Activated CD4-positive, alpha-beta T cell treated with anti-CD3 and anti-CD28 coated beads, Interleukin-2, amount 50 U/mL, for 4 hours (primary cell): Measurements from ENCODE around the gene MUC5B.
"Not testable (repeated sequence)": the region's sequence is repeated elsewhere in the genome, so short reads cannot be mapped to it uniquely, and the experiment has no call there.

Source experiments
- DNase-seq, 2 experiments: peaks; one replicate each; pipeline ENCODE4 v3.0.0-alpha.2; 2020

Gene MUC5B

GRCh38 chr11:1222491-1223345, at the start of gene MUC5B:
TSS of gene MUC5B (plus strand) at chr11:1223066. CDS start at chr11:1223124, 58 bp downstream.
- DNase-seq = no peak

- not testable (repeated sequence) for DNase-seq
These were observed 49.5 kb upstream of the MUC5B start for GRCh38 chr11:1173396-1173795.

- no peak for DNase-seq
These were observed 48.2 kb upstream of the MUC5B start for GRCh38 chr11:1174441-1175370.

DNA sequence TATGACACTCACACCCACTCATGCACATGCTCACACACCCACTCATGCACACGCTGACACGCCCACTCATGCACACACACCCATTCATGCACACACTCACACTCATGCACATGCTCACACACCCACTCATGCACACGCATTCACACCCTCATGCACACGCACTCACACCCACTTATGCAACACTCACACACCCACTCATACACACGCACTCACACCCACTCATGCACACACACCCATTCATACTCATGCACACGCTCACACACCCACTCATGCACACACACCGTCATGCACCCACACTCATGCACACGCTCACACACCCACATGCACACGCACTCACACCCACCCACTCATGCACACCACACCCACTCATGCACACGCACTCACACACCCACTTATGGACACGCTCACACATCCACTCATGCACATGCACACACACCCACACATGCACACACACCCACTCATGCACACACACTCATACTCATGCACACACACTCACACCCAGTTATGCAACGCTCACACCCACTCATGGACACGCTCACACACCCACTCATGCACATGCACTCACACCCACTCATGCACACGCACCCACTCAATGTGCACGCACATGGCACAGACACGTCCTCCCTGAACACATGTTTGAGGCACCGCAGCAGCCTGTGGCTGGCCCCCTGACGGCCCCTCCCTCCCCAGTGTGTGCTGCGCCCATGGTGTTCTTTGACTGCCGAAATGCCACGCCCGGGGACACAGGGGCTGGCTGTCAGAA, 47.2 kb upstream of the MUC5B start:
- no peak for DNase-seq

- no peak for DNase-seq
These were observed 46.4 kb upstream of the MUC5B start for GRCh38 chr11:1176224-1177019.

GRCh38 chr11:1177020-1177770, 45.7 kb upstream of the MUC5B start:
- no peak for DNase-seq

DNA sequence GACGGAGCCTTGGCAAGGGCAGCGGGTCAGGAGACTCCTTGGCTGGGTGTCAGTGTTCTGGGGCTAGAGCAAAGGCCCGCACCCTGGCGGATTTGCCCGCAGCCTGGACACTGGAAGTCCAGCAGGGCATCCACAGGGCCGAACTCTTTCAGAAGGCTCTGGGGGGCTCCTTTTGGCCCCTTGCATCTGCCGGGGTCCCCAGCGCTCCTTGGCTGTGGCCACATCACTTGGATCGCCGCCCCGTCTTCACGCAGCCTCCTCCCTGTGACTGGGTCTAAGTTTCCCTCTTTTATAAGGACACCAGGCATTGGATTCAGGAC, 45.1 kb upstream of the MUC5B start:
- DNase-seq = no peak

GRCh38 chr11:1178201-1178885, 44.5 kb upstream of the MUC5B start:
- no peak for DNase-seq

DNA sequence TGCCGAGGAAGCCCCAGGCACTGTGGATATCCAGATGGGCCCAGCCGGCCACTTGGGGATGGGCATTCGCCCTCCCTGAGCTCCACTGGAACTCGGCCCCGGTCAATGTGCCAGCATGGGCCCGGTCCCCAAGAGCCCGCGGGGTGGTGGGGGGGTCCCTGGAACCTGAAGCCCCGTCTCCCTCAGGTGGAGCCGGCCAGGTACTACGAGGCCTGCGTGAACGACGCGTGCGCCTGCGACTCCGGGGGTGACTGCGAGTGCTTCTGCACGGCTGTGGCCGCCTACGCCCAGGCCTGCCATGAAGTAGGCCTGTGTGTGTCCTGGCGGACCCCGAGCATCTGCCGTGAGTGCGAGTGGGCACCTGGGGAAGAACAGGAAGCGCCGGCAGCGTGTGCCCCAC, 44.0 kb upstream of the MUC5B start:
- no peak for DNase-seq

GRCh38 chr11:1179641-1180040, 43.2 kb upstream of the MUC5B start:
- DNase-seq = no peak

DNA sequence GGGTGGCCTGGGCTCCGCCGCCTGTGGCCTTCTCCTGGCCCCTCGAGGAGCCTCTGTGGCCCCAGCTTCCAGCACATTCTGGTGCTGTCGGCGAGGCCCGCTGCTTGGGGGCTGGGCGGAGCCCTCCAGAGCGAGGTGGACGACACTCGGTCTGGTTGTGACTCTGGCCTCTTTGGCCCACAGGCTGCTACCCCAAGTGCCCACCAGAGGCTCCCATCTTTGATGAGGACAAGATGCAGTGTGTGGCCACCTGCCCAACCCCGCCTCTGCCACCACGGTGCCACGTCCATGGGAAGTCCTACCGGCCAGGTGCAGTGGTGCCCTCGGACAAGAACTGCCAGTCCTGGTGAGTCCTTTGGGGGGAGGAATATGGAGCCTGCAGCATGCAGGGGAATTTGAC, 42.7 kb upstream of the MUC5B start:
- no peak for DNase-seq

DNA sequence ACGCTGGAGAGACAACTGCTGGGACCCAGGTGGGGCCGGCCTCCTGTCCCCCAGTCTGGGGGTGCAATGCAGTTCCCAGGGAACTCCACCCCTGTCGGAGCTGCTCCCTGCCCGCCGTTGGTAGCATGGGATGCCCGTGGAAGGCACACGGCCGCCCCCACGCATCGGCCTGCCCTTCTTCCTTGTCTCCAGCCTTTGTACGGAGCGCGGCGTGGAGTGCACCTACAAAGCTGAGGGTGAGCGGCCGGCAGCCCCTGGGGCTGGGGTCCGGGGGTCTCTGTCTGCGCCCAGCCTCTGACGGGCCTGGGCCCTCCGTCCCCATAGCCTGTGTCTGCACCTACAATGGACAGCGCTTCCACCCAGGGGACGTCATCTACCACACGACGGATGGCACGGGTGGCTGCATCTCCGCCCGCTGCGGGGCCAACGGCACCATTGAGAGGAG, 41.9 kb upstream of the MUC5B start:
- DNase-seq = no peak

GRCh38 chr11:1181420-1181819, 41.4 kb upstream of the MUC5B start:
- no peak for DNase-seq

DNA sequence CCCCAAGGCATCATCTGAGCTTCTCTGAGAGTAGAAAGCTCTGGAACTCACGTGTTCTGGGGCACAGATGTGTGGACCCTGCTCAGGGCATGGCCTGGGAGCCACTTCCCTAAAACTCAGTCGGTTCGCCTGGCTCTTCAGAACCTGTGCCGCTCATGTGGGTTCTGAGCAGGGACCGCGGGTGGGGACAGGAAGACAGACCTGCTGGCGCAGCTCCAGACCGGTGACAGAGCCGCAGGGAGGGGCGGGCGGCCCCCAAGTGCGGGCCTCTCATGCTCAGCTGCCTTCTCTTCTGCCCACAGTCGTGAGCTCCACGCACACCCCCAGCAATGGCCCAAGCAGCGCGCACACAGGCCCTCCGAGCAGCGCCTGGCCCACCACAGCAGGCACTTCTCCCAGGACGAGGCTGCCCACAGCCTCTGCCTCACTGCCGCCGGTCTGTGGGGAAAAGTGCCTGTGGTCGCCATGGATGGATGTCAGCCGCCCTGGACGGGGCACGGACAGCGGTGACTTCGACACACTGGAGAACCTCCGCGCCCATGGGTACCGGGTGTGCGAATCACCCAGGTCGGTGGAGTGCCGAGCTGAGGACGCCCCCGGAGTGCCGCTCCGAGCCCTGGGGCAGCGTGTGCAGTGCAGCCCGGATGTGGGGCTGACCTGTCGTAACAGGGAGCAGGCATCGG, 40.9 kb upstream of the MUC5B start:
- DNase-seq = no peak

GRCh38 chr11:1184139-1184538, 38.7 kb upstream of the MUC5B start:
- not testable (repeated sequence) for DNase-seq

DNA sequence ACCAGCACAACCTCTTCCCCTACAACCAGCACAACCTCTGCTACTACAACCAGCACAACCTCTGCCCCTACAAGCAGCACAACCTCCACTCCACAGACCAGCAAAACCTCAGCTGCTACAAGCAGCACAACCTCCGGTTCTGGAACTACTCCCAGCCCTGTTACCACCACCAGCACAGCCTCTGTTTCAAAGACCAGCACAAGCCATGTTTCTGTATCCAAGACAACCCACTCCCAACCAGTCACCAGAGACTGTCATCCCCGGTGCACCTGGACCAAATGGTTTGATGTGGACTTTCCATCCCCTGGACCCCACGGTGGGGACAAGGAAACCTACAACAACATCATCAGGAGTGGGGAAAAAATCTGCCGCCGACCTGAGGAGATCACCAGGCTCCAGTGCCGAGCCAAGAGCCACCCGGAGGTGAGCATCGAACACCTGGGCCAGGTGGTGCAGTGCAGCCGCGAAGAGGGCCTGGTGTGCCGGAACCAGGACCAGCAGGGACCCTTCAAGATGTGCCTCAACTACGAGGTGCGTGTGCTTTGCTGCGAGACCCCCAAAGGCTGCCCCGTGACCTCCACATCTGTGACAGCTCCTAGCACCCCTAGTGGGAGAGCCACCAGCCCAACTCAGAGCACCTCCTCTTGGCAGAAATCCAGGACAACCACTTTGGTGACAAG, 34.3 kb upstream of the MUC5B start:
- not testable (repeated sequence) for DNase-seq

- not testable (repeated sequence) for DNase-seq
These were observed 33.0 kb upstream of the MUC5B start for GRCh38 chr11:1189816-1190215.

DNA sequence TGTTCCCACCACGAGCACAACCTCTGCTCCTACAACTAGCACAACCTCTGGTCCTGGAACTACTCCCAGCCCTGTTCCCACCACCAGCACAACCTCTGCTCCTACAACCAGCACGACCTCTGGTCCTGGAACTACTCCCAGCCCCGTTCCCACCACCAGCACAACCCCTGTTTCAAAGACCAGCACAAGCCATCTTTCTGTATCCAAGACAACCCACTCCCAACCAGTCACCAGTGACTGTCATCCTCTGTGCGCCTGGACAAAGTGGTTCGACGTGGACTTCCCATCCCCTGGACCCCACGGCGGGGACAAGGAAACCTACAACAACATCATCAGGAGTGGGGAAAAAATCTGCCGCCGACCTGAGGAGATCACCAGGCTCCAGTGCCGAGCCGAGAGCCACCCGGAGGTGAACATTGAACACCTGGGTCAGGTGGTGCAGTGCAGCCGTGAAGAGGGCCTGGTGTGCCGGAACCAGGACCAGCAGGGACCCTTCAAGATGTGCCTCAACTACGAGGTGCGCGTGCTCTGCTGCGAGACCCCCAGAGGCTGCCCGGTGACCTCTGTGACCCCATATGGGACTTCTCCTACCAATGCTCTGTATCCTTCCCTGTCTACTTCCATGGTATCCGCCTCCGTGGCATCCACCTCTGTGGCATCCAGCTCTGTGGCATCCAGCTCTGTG, 30.9 kb upstream of the MUC5B start:
- DNase-seq = not testable (repeated sequence)

DNA sequence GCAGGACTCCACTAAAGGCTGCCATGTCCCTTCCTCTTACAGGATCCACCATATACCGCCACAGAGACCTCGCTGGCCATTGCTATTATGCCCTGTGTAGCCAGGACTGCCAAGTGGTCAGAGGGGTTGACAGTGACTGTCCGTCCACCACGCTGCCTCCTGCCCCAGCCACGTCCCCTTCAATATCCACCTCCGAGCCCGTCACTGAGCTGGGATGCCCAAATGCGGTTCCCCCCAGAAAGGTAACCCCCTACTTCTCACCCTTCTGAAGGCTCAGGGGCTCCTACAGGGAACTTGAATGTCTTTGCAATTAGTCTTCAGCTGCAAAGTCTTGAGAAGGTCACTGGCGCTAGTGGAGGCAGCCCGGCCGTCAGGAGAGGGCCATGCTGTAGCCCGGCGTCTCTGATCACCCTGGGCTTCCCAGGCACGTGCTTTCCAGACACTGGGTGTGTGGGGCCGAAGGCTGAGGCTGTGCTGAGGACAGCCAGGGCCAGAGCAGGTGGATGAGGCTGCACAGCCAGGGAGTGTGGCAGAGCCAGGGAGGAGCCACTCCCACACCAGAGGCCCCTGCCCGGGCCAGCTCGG, 30.0 kb upstream of the MUC5B start:
- no peak for DNase-seq
